Activated CD4-positive, alpha-beta T cell treated with anti-CD3 and anti-CD28 coated beads, Interleukin-2, amount 10 ng/mL, durations not matched to agents 24 days and 14 days (primary cell): ENCODE results near the gene CENPX. TPM values are rescaled to one million over a fixed set of nuclear protein-coding genes. Genes with fewer than 3 reads are reported as not detected.

Source experiments
- DNase-seq: peaks from one replicate; pipeline ENCODE4 v3.0.0; 2022
- H3K27ac Mint-ChIP-seq: one replicate; pipeline ENCODE4 v1.8.0; 2022; ENCODE audit warnings: mild to moderate bottlenecking, mixed read lengths
- H3K27me3 Mint-ChIP-seq: one replicate; pipeline ENCODE4 v1.8.0; 2022; ENCODE audit warnings: mixed read lengths
- H3K36me3 Mint-ChIP-seq: one replicate; pipeline ENCODE4 v1.8.0; 2022; ENCODE audit warnings: low read depth, mild to moderate bottlenecking, mixed read lengths
- H3K4me1 Mint-ChIP-seq: one replicate; pipeline ENCODE4 v1.8.0; 2021; ENCODE audit warnings: mixed read lengths
- H3K4me3 Mint-ChIP-seq: one replicate; pipeline ENCODE4 v1.8.0; 2022; ENCODE audit warnings: mild to moderate bottlenecking, moderate library complexity, mixed read lengths
- H3K9me3 Mint-ChIP-seq: one replicate; pipeline ENCODE4 v1.8.0; 2021; ENCODE audit warnings: mixed read lengths
- intact Hi-C: fragments of 100-400 bp; cut with micrococcal nuclease; formaldehyde crosslinking; loops from one replicate; pipeline ENCODE4 v1.15.1; 2023
- total RNA-seq: library from RNA; stranded (reverse); gene quantifications from 2 replicates; pipeline ENCODE4 v1.2.3, GENCODE V29; 2022

CENPX gene
- total RNA-seq, 1 donor from 2014 or later, result 123 TPM

DNA sequence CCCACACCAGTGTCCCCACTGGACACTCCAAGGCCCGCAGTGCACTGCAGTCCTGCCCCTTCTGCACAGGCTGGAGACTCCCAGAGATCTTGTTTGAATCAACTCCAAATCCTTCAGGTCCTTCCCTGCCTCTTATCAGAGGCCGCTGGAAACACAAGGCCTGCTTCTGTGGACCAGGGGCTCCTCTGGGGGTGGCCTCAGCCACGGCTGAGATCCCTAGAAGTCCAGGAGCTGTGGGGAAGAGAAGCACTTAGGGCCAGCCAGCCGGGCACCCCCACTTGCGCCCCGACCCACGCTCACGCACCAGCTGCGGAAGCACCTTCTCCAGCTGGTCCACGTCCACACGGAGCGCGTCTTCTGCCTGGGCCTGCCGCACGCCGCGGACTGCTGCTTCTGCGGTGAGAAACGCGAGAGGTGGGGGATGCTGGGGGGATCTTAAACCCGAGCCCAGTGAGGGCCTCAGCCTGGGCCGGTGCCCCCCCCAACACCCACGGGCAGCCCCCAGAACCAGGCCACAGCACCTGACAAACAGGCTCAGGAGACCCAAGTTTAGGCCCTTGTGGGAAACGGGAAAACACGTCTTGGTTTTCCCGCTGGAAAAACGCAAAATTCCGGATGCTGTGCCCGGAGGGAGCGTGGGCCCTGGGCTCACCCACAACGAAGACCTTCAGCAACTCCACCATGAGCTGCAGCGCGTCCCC lies 3.5 kb downstream of the CENPX start:
- intact Hi-C loops, result no loop called here
- DNase-seq, result no peak
- Mint-ChIP-seq H3K27me3 (no peaks in the 10 kb centered on the region), H3K27ac (no peak overlapping the region), H3K4me1 (peaks cover 18% of the 10 kb centered on the region), H3K9me3 (no peaks in the 10 kb centered on the region), H3K36me3 (peaks cover 6% of the 10 kb centered on the region), H3K4me3 (no peak overlapping the region)

- H3K27me3 Mint-ChIP-seq, result no peaks in the 10 kb centered on the region
- peaks cover 13% of the 10 kb centered on the region for H3K4me1 Mint-ChIP-seq
- intact Hi-C loops, result no loop called here
- no peak for DNase-seq
- no peaks in the 10 kb centered on the region for H3K9me3 Mint-ChIP-seq
- no peak overlapping the region for H3K4me3 Mint-ChIP-seq
- peaks cover 6% of the 10 kb centered on the region for H3K36me3 Mint-ChIP-seq
- H3K27ac Mint-ChIP-seq, result no peak overlapping the region
Observed at GRCh38 chr17:82018152-82018988, 4.3 kb downstream of the CENPX start.

- DNase-seq, result no peak
- Mint-ChIP-seq H3K4me3 (no peak overlapping the region), H3K9me3 (no peaks in the 10 kb centered on the region), H3K4me1 (peaks cover 13% of the 10 kb centered on the region), H3K27ac (no peak overlapping the region), H3K36me3 (peaks cover 6% of the 10 kb centered on the region), H3K27me3 (no peaks in the 10 kb centered on the region)
- intact Hi-C loops, result no loop called here
Observed at GRCh38 chr17:82017612-82018151, 5.0 kb downstream of the CENPX start.

DNA sequence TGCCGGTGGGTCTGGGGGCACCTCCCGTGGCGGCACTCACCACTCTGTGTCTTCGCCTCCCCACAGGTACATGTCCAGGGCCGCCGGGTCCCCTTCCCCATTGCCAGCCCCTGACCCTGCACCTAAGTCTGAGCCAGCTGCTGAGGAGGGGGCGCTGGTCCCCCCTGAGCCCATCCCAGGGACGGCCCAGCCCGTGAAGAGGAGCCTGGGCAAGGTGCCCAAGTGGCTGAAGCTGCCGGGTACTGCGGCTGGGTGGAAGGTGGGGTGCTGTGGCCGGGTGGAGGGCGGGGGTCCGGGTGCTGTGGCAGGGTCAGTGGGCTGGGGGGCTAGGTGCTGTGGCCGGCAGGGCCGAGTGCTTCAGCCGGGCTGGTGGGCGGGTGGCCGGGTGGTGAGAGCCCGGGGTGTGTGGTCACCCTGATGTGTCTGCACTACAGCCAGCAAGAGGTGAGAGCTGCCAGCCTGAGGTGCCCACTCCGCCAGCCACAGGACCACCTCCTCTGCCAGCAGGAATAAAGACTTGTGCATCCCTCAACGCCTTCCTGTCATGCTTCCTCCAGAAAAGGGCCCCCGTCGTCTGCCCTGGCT lies 5.7 kb downstream of the CENPX start:
- Mint-ChIP-seq H3K36me3 (peaks cover 6% of the 10 kb centered on the region), H3K27me3 (no peaks in the 10 kb centered on the region), H3K27ac (no peak overlapping the region), H3K4me1 (peaks cover 13% of the 10 kb centered on the region), H3K4me3 (no peak overlapping the region), H3K9me3 (no peaks in the 10 kb centered on the region)
- intact Hi-C loops, result no loop called here
- DNase-seq, result no peak

GRCh38 chr17:82016061-82016874 lies 6.4 kb downstream of the CENPX start:
- Mint-ChIP-seq H3K9me3 (no peaks in the 10 kb centered on the region), H3K27me3 (no peaks in the 10 kb centered on the region), H3K4me3 (no peak overlapping the region), H3K4me1 (peaks cover 6% of the 10 kb centered on the region), H3K36me3 (peaks cover 6% of the 10 kb centered on the region), H3K27ac (no peak overlapping the region)
- no peak for DNase-seq
- intact Hi-C loops, result no loop called here

- H3K27ac Mint-ChIP-seq, result no peak overlapping the region
- H3K27me3 Mint-ChIP-seq, result no peaks in the 10 kb centered on the region
- DNase-seq, result no peak
- intact Hi-C loops, result no loop called here
- peaks cover 3% of the 10 kb centered on the region for H3K4me1 Mint-ChIP-seq
- H3K9me3 Mint-ChIP-seq, result no peaks in the 10 kb centered on the region
- no peak overlapping the region for H3K4me3 Mint-ChIP-seq
- H3K36me3 Mint-ChIP-seq, result peaks cover 4% of the 10 kb centered on the region
Observed at GRCh38 chr17:82015311-82015971, 7.2 kb downstream of the CENPX start.

- no peaks in the 10 kb centered on the region for H3K4me1 Mint-ChIP-seq
Observed at GRCh38 chr17:82014971-82015310, 7.7 kb downstream of the CENPX start.

DNA sequence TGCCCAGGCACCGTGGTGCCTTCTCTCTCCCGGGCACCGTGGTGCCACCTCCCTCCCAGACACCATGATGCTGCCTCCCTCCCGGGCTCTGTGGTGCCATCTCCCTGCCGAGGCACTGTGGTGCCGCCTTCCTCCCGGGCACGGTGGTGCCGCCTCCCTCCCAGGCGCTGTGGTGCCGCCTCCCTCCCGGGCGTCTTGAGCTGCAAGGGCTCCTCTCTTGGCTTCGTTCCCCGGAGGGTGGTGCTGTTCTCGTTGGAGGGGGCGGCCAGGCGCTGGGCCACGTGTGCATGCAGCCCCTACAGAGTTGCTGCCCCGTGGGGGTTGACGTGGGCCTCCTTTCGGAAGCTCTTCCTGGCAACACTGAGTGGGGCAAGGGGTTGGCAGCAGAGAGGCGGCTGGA lies 8.2 kb downstream of the CENPX start:
- no peaks in the 10 kb centered on the region for H3K4me1 Mint-ChIP-seq
- no peak overlapping the region for H3K27ac Mint-ChIP-seq
- no peaks in the 10 kb centered on the region for H3K9me3 Mint-ChIP-seq
- no peaks in the 10 kb centered on the region for H3K27me3 Mint-ChIP-seq
- intact Hi-C loops, result no loop called here
- H3K36me3 Mint-ChIP-seq, result peaks cover 4% of the 10 kb centered on the region
- DNase-seq, result no peak
- no peak overlapping the region for H3K4me3 Mint-ChIP-seq

More at GRCh38 chr17:82014971-82015310, 7.7 kb downstream of the CENPX start:
- no peaks in the 10 kb centered on the region for H3K27me3 Mint-ChIP-seq
- intact Hi-C loops, result no loop called here
- H3K4me3 Mint-ChIP-seq, result no peak overlapping the region
- H3K27ac Mint-ChIP-seq, result no peak overlapping the region
- peaks cover 4% of the 10 kb centered on the region for H3K36me3 Mint-ChIP-seq
- no peak for DNase-seq
- H3K9me3 Mint-ChIP-seq, result no peaks in the 10 kb centered on the region

- Mint-ChIP-seq H3K4me1 (no peaks in the 10 kb centered on the region), H3K4me3 (no peak overlapping the region), H3K27ac (no peak overlapping the region), H3K9me3 (no peaks in the 10 kb centered on the region), H3K27me3 (no peaks in the 10 kb centered on the region), H3K36me3 (peaks cover 2% of the 10 kb centered on the region)
- DNase-seq, result no peak
- intact Hi-C loops, result no loop called here
Observed at GRCh38 chr17:82013772-82014321, 8.8 kb downstream of the CENPX start.

DNA sequence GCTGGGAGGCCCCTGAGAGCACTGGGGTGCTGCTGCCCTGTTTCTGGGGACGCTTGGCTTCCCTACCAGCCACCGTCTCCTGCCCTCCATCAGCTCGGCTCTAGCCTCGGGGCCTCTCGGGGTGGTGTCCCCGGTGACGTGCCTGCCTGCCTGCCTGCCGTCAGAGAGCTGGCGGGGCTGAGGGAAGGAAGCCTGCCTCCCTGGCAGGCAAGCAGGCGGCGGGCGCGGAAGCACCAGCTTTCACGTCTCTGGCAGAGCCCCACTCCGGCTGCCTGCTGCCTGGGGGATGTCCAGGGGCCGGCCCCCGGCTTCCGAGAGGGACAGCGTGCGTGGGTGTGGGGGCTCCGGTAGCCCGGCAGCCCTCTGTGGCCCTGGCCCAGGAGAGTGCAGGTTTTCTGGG lies 9.3 kb downstream of the CENPX start:
- intact Hi-C loops, result no loop called here
- no peak for DNase-seq
- Mint-ChIP-seq H3K9me3 (no peaks in the 10 kb centered on the region), H3K4me3 (no peak overlapping the region), H3K27me3 (no peaks in the 10 kb centered on the region), H3K27ac (no peak overlapping the region), H3K36me3 (peaks cover under 1% of the 10 kb centered on the region), H3K4me1 (no peaks in the 10 kb centered on the region)

- DNase-seq, result no peak
- Mint-ChIP-seq H3K4me1 (no peaks in the 10 kb centered on the region), H3K27me3 (no peaks in the 10 kb centered on the region), H3K9me3 (no peaks in the 10 kb centered on the region), H3K27ac (no peak overlapping the region), H3K4me3 (no peak overlapping the region), H3K36me3 (no peaks in the 10 kb centered on the region)
- intact Hi-C loops, result no loop called here
Observed at GRCh38 chr17:82012640-82013295, 9.9 kb downstream of the CENPX start.

DNA sequence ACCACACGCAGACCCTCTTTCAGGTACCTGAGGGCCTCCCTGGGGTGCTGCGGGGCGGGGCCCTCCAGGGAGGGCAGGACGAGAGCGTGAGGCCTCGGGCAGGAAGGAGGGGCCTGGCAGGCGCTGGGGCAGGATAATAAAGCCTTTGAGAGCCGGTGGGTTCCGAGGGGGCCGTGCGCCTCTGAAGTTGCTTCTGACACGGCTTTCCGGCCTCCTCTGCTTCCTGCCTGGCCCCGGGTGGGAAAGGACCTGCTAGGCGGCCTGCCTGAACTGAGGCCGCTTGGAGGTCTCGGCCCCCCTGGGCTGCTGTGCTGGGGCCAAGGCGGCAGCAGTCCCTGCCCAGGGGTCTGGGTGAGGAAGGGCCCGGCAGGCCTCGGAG lies 10.4 kb downstream of the CENPX start:
- Mint-ChIP-seq H3K27ac (no peak overlapping the region), H3K9me3 (no peaks in the 10 kb centered on the region), H3K27me3 (no peaks in the 10 kb centered on the region), H3K4me3 (no peak overlapping the region), H3K4me1 (no peaks in the 10 kb centered on the region), H3K36me3 (no peaks in the 10 kb centered on the region)
- intact Hi-C loops, result no loop called here
- DNase-seq, result no peak
